Neural crest cell (in vitro differentiated cells): ENCODE measurements around the gene SPG7. TPM values are rescaled to one million over a fixed set of nuclear protein-coding genes. Genes with fewer than 3 reads are reported as not detected.
A peak's percentile ranks its signal among the peaks of the same experiment; 100 is the strongest.

Experiments used
- DNase-seq: peaks from one replicate; pipeline ENCODE4 v3.0.0; 2021; ENCODE audit warnings: low read depth, mixed read lengths, low spot score
- H3K27ac Mint-ChIP-seq: one replicate; pipeline ENCODE4 v1.8.0; 2021; ENCODE audit warnings: mild to moderate bottlenecking, mixed read lengths; ENCODE audit not compliant: unreplicated experiment
- H3K27me3 Mint-ChIP-seq: 2 replicates; pipeline ENCODE4 v1.8.0; 2021; ENCODE audit warnings: low read depth, mild to moderate bottlenecking, mixed read lengths
- H3K36me3 Mint-ChIP-seq: 2 replicates; pipeline ENCODE4 v1.8.0; 2021; ENCODE audit warnings: low read depth, mild to moderate bottlenecking, mixed read lengths
- H3K4me1 Mint-ChIP-seq: 2 replicates; pipeline ENCODE4 v1.8.0; 2021; ENCODE audit warnings: mixed read lengths
- H3K4me3 Mint-ChIP-seq: one replicate; pipeline ENCODE4 v1.8.0; 2021; ENCODE audit warnings: mild to moderate bottlenecking, mixed read lengths
- H3K9me3 Mint-ChIP-seq: 2 replicates; pipeline ENCODE4 v1.8.0; 2021; ENCODE audit warnings: mixed read lengths
- CTCF ChIP-seq: fragments of 200-600 bp; sonication (generic); conservative IDR thresholded peaks from 2 replicates; pipeline ENCODE4 v1.5.0; 2021; ENCODE audit warnings: antibody characterized with exemption, mild to moderate bottlenecking
- total RNA-seq: library from RNA; stranded (reverse); gene quantifications from 2 replicates; pipeline ENCODE4 v1.2.1, GENCODE V29; 2021

The SPG7 gene
- total RNA-seq, 1 donor from 2014 or later: 137 TPM

- no peaks in the 10 kb centered on the region for H3K27me3 Mint-ChIP-seq
- peak overlapping the region; percentile 98 for H3K27ac Mint-ChIP-seq
- H3K4me1 Mint-ChIP-seq: peaks cover 61% of the 10 kb centered on the region
- H3K4me3 Mint-ChIP-seq: peak overlapping the region; percentile 93
- no peaks in the 10 kb centered on the region for H3K9me3 Mint-ChIP-seq
- no peaks in the 10 kb centered on the region for H3K36me3 Mint-ChIP-seq
- peak; percentile 57 for DNase-seq
- peak; percentile 40 for TF ChIP-seq CTCF
These were observed 18.9 kb upstream of the SPG7 start for GRCh38 chr16:89489040-89489897.

- no peak for DNase-seq
- Mint-ChIP-seq H3K27ac (no peak overlapping the region), H3K4me3 (no peak overlapping the region), H3K4me1 (peaks cover 54% of the 10 kb centered on the region), H3K27me3 (no peaks in the 10 kb centered on the region), H3K36me3 (no peaks in the 10 kb centered on the region), H3K9me3 (no peaks in the 10 kb centered on the region)
- no peak for TF ChIP-seq CTCF
These were observed 18.2 kb upstream of the SPG7 start for GRCh38 chr16:89489898-89490438.

GRCh38 chr16:89490439-89491237 lies 17.6 kb upstream of the SPG7 start, which contains the start of gene ANKRD11:
Gene ANKRD11, minus strand, starts transcription at chr16:89490561. Its CDS starts 173,542 bp downstream, at chr16:89317019.
- Mint-ChIP-seq H3K27ac (peak within 1 kb of the TSS; percentile 98), H3K4me3 (peak within 1 kb of the TSS; percentile 96), H3K9me3 (no peaks in the 10 kb centered on the region), H3K27me3 (no peaks in the 10 kb centered on the region), H3K4me1 (peaks cover 48% of the 10 kb centered on the region), H3K36me3 (no peaks in the 10 kb centered on the region)
- DNase-seq: peak; percentile 95
- no peak for TF ChIP-seq CTCF

GRCh38 chr16:89491238-89491869 lies 16.8 kb upstream of the SPG7 start:
- H3K4me1 Mint-ChIP-seq: peaks cover 41% of the 10 kb centered on the region
- no peaks in the 10 kb centered on the region for H3K9me3 Mint-ChIP-seq
- H3K36me3 Mint-ChIP-seq: no peaks in the 10 kb centered on the region
- peak overlapping the region; percentile 98 for H3K27ac Mint-ChIP-seq
- DNase-seq: no peak
- peak; percentile 52 for TF ChIP-seq CTCF
- H3K27me3 Mint-ChIP-seq: no peaks in the 10 kb centered on the region
- H3K4me3 Mint-ChIP-seq: peak overlapping the region; percentile 96
